T1000 (cell line): ENCODE data around the gene MAMLD1.

Experiments
- DNase-seq: peaks from one replicate; lab custom pipeline; 2025; ENCODE audit warnings: mixed read lengths; lab: John Stamatoyannopoulos, UW

Gene MAMLD1

GRCh38 chrX:150530821-150531220, 167.7 kb downstream of the MAMLD1 start:
- no peak for DNase-seq

GRCh38 chrX:150531467-150531866, 168.3 kb downstream of the MAMLD1 start:
- DNase-seq = no peak

- no peak for DNase-seq
Measured at GRCh38 chrX:150533863-150534262, 170.7 kb downstream of the MAMLD1 start.

GRCh38 chrX:150536455-150537116, 173.5 kb downstream of the MAMLD1 start:
- DNase-seq = no peak

GRCh38 chrX:150537851-150538250, 174.7 kb downstream of the MAMLD1 start:
- no peak for DNase-seq

GRCh38 chrX:150540965-150541364, 177.8 kb downstream of the MAMLD1 start:
- DNase-seq = no peak

GRCh38 chrX:150542846-150543229, 179.7 kb downstream of the MAMLD1 start:
- DNase-seq = no peak

- DNase-seq = no peak
Measured at GRCh38 chrX:150543230-150544155, 180.4 kb downstream of the MAMLD1 start.

GRCh38 chrX:150544222-150544787, 181.2 kb downstream of the MAMLD1 start:
- DNase-seq = no peak

GRCh38 chrX:150544835-150545770, 182.0 kb downstream of the MAMLD1 start:
- DNase-seq = no peak

- no peak for DNase-seq
Measured at GRCh38 chrX:150546711-150547153, 183.6 kb downstream of the MAMLD1 start.

GRCh38 chrX:150547375-150548115, 184.4 kb downstream of the MAMLD1 start:
- no peak for DNase-seq

- DNase-seq = no peak
Measured at GRCh38 chrX:150548251-150548650, 185.1 kb downstream of the MAMLD1 start.

- no peak for DNase-seq
Measured at GRCh38 chrX:150548684-150549083, 185.6 kb downstream of the MAMLD1 start.

- DNase-seq = no peak
Measured at GRCh38 chrX:150551963-150552362, 188.8 kb downstream of the MAMLD1 start.

- no peak for DNase-seq
Measured at GRCh38 chrX:150558424-150558823, 195.3 kb downstream of the MAMLD1 start.
